ENCODE measurements around the gene LTBP3. TPM values are rescaled to one million over a fixed set of nuclear protein-coding genes. Genes with fewer than 3 reads are reported as not detected.

The LTBP3 gene
- total and polyA plus RNA-seq, 2 of the 13 experiments (the other 11 are each of a cell fraction or from before 2014, with no cell fraction given), result 12.2 to 68.1 TPM

GRCh38 chr11:65535102-65535501 is 23.1 kb downstream of the LTBP3 start (continued):
- TF ChIP-seq ZNF800 (CRISPR knock-in tag; IDR thresholded peaks at IDR 0.05) (no peak), ZNF614 (CRISPR knock-in tag; IDR thresholded peaks at IDR 0.05; ENCODE audit: borderline replicate concordance) (no peak)

GRCh38 chr11:65532388-65533064 is 25.6 kb downstream of the LTBP3 start:
- TF ChIP-seq ZNF619 (CRISPR knock-in tag; IDR thresholded peaks at IDR 0.05) (no peak), AGO2 (optimal IDR thresholded peaks at IDR 0.05; ENCODE audit: low read depth, low read length) (peak; percentile 44), NAIF1 (CRISPR knock-in tag; IDR thresholded peaks at IDR 0.05; ENCODE audit: borderline replicate concordance) (no peak)
- TF ChIP-seq, protein P1, sequence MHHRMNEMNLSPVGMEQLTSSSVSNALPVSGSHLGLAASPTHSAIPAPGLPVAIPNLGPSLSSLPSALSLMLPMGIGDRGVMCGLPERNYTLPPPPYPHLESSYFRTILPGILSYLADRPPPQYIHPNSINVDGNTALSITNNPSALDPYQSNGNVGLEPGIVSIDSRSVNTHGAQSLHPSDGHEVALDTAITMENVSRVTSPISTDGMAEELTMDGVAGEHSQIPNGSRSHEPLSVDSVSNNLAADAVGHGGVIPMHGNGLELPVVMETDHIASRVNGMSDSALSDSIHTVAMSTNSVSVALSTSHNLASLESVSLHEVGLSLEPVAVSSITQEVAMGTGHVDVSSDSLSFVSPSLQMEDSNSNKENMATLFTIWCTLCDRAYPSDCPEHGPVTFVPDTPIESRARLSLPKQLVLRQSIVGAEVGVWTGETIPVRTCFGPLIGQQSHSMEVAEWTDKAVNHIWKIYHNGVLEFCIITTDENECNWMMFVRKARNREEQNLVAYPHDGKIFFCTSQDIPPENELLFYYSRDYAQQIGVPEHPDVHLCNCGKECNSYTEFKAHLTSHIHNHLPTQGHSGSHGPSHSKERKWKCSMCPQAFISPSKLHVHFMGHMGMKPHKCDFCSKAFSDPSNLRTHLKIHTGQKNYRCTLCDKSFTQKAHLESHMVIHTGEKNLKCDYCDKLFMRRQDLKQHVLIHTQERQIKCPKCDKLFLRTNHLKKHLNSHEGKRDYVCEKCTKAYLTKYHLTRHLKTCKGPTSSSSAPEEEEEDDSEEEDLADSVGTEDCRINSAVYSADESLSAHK (CRISPR knock-in tag; IDR thresholded peaks at IDR 0.05; ENCODE audit: borderline replicate concordance), result no peak
- Histone ChIP-seq H3K36me3 (replicated peaks in 1 of 2; ENCODE audit: control insufficient read depth in 1 of 2, insufficient read depth in 2 of 2, low read length in 2 of 2) (peaks cover 28 to 53% of the 10 kb centered on the region in 2 experiments), H3K27me3 (ENCODE audit: control insufficient read depth in 1 of 2, insufficient read depth in 2 of 2, low read length in 2 of 2) (no peaks in the 10 kb centered on the region), H3K4me1 (ENCODE audit: insufficient read depth, low read length) (peaks cover 27% of the 10 kb centered on the region), H3K9me3 (ENCODE audit: low read length) (no peaks in the 10 kb centered on the region), H3K4me2 (ENCODE audit: low read depth, low read length) (no peak overlapping the region), H3K4me3 (replicated peaks in 1 of 3; ENCODE audit: insufficient read depth in 1 of 3, low read depth in 2 of 3, low read length in 3 of 3) (no peak overlapping the region), H4K20me1 (ENCODE audit: insufficient read depth, low read length) (0 out of 2 replicates have a peak, but pooled peaks cover 3% of the 10 kb centered on the region), H2AFZ (ENCODE audit: low read length) (no peak overlapping the region), H3K27ac (ENCODE audit: extremely low read length, insufficient read depth, low read length) (no peak overlapping the region), H3K79me2 (ENCODE audit: insufficient read depth, low read length) (peaks cover 2% of the 10 kb centered on the region), H3K9ac (ENCODE audit: insufficient read depth, low read depth, low read length) (no peak overlapping the region)
- ATAC-seq, result no peak
- no TSS peak for BruUV-seq (replicated peaks)
- in situ Hi-C loops (cut with HindIII; ENCODE audit: extremely low pct_ligation_motif_present, low pct_unique_long_range_greater_than_20kb) (no loop called here), intact Hi-C loops (cut with micrococcal nuclease; ENCODE audit: unreplicated experiment) (no loop called here)
- WGBS (ENCODE audit: low lambda C conversion rate), result 91% methylated on average over 5 of the region's 15 CpGs
- POLR2A ChIA-PET, result no interaction called here
- FAIRE-seq, result no peak
- DNase-seq (ENCODE audit: low spot score), result no peak
- CTCF ChIA-PET (ENCODE audit: low intra/inter-chr PET ratio, low total read pairs), result no interaction called here
